GM23338 (cell line): Measurements from ENCODE around the gene LRRC42. TPM values are rescaled to one million over a fixed set of nuclear protein-coding genes. Genes with fewer than 3 reads are reported as not detected.
A peak's percentile ranks its signal among the peaks of the same experiment; 100 is the strongest.

ENCODE experiments used
- ATAC-seq: fragments of 200-7000 bp; cut with Tn5 transposase; 3 replicates; pipeline ENCODE4 v1.9.1; 2020
- DNase-seq: peaks from one replicate; pipeline ENCODE4 v3.0.0-alpha.2; 2015; ENCODE audit warnings: low spot score
- H2AFZ ChIP-seq: fragments of 200-600 bp; sonication (generic); 2 replicates; pipeline ENCODE4 v1.8.0; 2016; ENCODE audit warnings: antibody characterized with exemption, mild to moderate bottlenecking, moderate library complexity
- H3F3A ChIP-seq: fragments of 200-600 bp; sonication (generic); replicated peaks from 2 replicates; pipeline ENCODE4 v1.8.0; 2017; ENCODE audit warnings: antibody characterized with exemption, mixed run types, low read depth
- H3K27ac ChIP-seq: fragments of 200-600 bp; sonication (generic); 2 replicates; pipeline ENCODE4 v1.6.1; 2016; ENCODE audit warnings: low read depth
- H3K27me3 ChIP-seq: fragments of 200-600 bp; sonication (generic); 2 replicates; pipeline ENCODE4 v1.8.0; 2016; ENCODE audit warnings: mild to moderate bottlenecking, mixed run types, moderate library complexity; ENCODE audit not compliant: insufficient read depth
- H3K36me3 ChIP-seq: fragments of 200-600 bp; sonication (generic); 2 replicates; pipeline ENCODE4 v1.8.0; 2016; ENCODE audit warnings: mild to moderate bottlenecking; ENCODE audit not compliant: insufficient read depth
- H3K4me1 ChIP-seq: fragments of 200-600 bp; sonication (generic); 2 replicates; pipeline ENCODE4 v1.8.0; 2016; ENCODE audit warnings: mild to moderate bottlenecking, moderate library complexity; ENCODE audit not compliant: insufficient read depth
- H3K4me2 ChIP-seq: fragments of 200-600 bp; sonication (generic); 2 replicates; pipeline ENCODE4 v1.7.1; 2017; ENCODE audit warnings: mixed run types
- H3K4me3 ChIP-seq: fragments of 200-600 bp; sonication (generic); 2 replicates; pipeline ENCODE4 v1.6.1; 2016; ENCODE audit warnings: mixed run types
- H3K79me2 ChIP-seq: fragments of 200-600 bp; sonication (generic); replicated peaks from 2 replicates; pipeline ENCODE4 v1.8.0; 2017; ENCODE audit warnings: mild to moderate bottlenecking; ENCODE audit not compliant: insufficient read depth
- H3K9me2 ChIP-seq: fragments of 200-600 bp; sonication (generic); 2 replicates; pipeline ENCODE4 v1.8.0; 2017; ENCODE audit not compliant: insufficient read depth
- H4K20me1 ChIP-seq: fragments of 200-600 bp; sonication (generic); replicated peaks from 2 replicates; pipeline ENCODE4 v1.8.0; 2017; ENCODE audit warnings: mild to moderate bottlenecking; ENCODE audit not compliant: insufficient read depth
- H3K27ac Mint-ChIP-seq: 2 replicates; pipeline ENCODE4 v1.8.0; 2020; ENCODE audit warnings: inconsistent platforms, mild to moderate bottlenecking, moderate library complexity, mixed read lengths
- H3K27me3 Mint-ChIP-seq: 3 replicates; pipeline ENCODE4 v1.8.0; 2022; ENCODE audit warnings: low read depth, mild to moderate bottlenecking, moderate library complexity, mixed read lengths, inconsistent platforms; ENCODE audit not compliant: insufficient read depth, poor library complexity
- H3K36me3 Mint-ChIP-seq: 3 replicates; pipeline ENCODE4 v1.8.0; 2021; ENCODE audit warnings: low read depth, mild to moderate bottlenecking, inconsistent platforms, moderate library complexity, mixed read lengths
- H3K4me1 Mint-ChIP-seq: 3 replicates; pipeline ENCODE4 v1.8.0; 2020; ENCODE audit warnings: mild to moderate bottlenecking, inconsistent platforms, mixed read lengths
- H3K4me3 Mint-ChIP-seq: 3 replicates; pipeline ENCODE4 v1.8.0; 2021; ENCODE audit warnings: moderate library complexity, mild to moderate bottlenecking, inconsistent platforms, mixed read lengths
- H3K9me3 Mint-ChIP-seq: 3 replicates; pipeline ENCODE4 v1.8.0; 2020; ENCODE audit warnings: moderate library complexity, mild to moderate bottlenecking, inconsistent platforms, mixed read lengths
- CREB1 ChIP-seq: fragments of 250-450 bp; sonication (Bioruptor Pico); IDR thresholded peaks from 2 replicates; pipeline ENCODE4 v1.5.0; 2020; ENCODE audit warnings: low read depth, mild to moderate bottlenecking, moderate library complexity
- CTCF ChIP-seq, 2 experiments: fragments of 200-600 bp in 1 of 2; sonication (generic) in 1 of 2; conservative IDR thresholded peaks; 2 replicates each; pipeline versions ENCODE4 v1.5.1 to v1.6.1; 2016 to 2017; ENCODE audit warnings: antibody characterized with exemption in 2 of 2, low read depth in 2 of 2, mild to moderate bottlenecking in 2 of 2, moderate library complexity in 1 of 2
- ETS1 ChIP-seq: IDR thresholded peaks from 2 replicates; pipeline ENCODE4 v1.6.1; 2016; ENCODE audit warnings: antibody characterized with exemption
- EZH2 ChIP-seq: fragments of 200-600 bp; sonication (generic); IDR thresholded peaks from one replicate; pipeline ENCODE4 v1.8.0; 2017; ENCODE audit warnings: antibody characterized with exemption, mild to moderate bottlenecking, low read depth; ENCODE audit not compliant: unreplicated experiment
- EZH2phosphoT487 ChIP-seq: fragments of 200-600 bp; sonication (generic); IDR thresholded peaks from one replicate; pipeline ENCODE4 v1.8.1; 2018; ENCODE audit warnings: antibody characterized with exemption; ENCODE audit not compliant: unreplicated experiment
- JUNB ChIP-seq: IDR thresholded peaks from one replicate; pipeline ENCODE4 v1.6.1; 2016; ENCODE audit warnings: antibody characterized with exemption; ENCODE audit not compliant: unreplicated experiment
- POLR2AphosphoS5 ChIP-seq: IDR thresholded peaks from 2 replicates; pipeline ENCODE4 v1.6.1; 2016; ENCODE audit warnings: antibody characterized with exemption, low read depth
- STAT1 ChIP-seq: IDR thresholded peaks from one replicate; pipeline ENCODE4 v1.6.1; 2016; ENCODE audit warnings: antibody characterized with exemption; ENCODE audit not compliant: unreplicated experiment
- ZNF114 ChIP-seq: fragments of 250-450 bp; sonication (Bioruptor Pico); IDR thresholded peaks from 2 replicates; pipeline ENCODE4 v1.5.0; 2020; ENCODE audit warnings: mild to moderate bottlenecking, moderate library complexity
- ZNF462 ChIP-seq: fragments of 250-450 bp; sonication (Bioruptor Pico); IDR thresholded peaks from 2 replicates; pipeline ENCODE4 v1.5.0; 2020; ENCODE audit warnings: mild to moderate bottlenecking, moderate library complexity
- polyA plus RNA-seq: library from polyadenylated mRNA; unstranded; fragments of >200 nt; fragmentation: Nextera tagmentation; extraction: Ambion mirVana; gene quantifications from 2 replicates; pipeline ENCODE4 v1.2.1, GENCODE V29; 2016
- total RNA-seq: library from RNA; depleted of rRNA; stranded (reverse); fragments of >200 nt; shearing (Covaris generic); gene quantifications from 2 replicates; pipeline ENCODE4 v1.2.3, GENCODE V29; 2014

The LRRC42 gene
- total and polyA plus RNA-seq, 2 experiments from 2014 or later, result 25.9 to 48.1 TPM

- no peak overlapping the region for H3K27ac ChIP-seq
- DNase-seq, result peak; percentile 46
- no peaks in the 10 kb centered on the region for H3K9me3 Mint-ChIP-seq
- H3K4me3 Mint-ChIP-seq, result no peak overlapping the region
- H3K79me2 ChIP-seq, result no peaks in the 10 kb centered on the region
- H3K36me3 ChIP-seq, result no peaks in the 10 kb centered on the region
- no peak overlapping the region for H3K27ac Mint-ChIP-seq
- peaks cover 2% of the 10 kb centered on the region for H3K27me3 Mint-ChIP-seq
- peak overlapping the region; percentile 95 for H2AFZ ChIP-seq
- no peak for TF ChIP-seq POLR2AphosphoS5
- TF ChIP-seq CTCF (conservative IDR thresholded peaks at IDR 0.05; ENCODE audit: low read depth in 2 of 2), result peak; percentile 36 to 59
- no peaks in the 10 kb centered on the region for H3K9me2 ChIP-seq
- no peaks in the 10 kb centered on the region; the same call in 2 of the 3 replicates for H3K36me3 Mint-ChIP-seq
- H3K27me3 ChIP-seq, result no peaks in the 10 kb centered on the region
- peak; percentile 46 for ATAC-seq
- H3K4me3 ChIP-seq, result no peak overlapping the region
- H3K4me1 Mint-ChIP-seq, result peaks cover 26% of the 10 kb centered on the region
- no peaks in the 10 kb centered on the region for H3F3A ChIP-seq
- H3K4me1 ChIP-seq, result peaks cover 15% of the 10 kb centered on the region
- H4K20me1 ChIP-seq, result no peaks in the 10 kb centered on the region
- H3K4me2 ChIP-seq, result no peak overlapping the region
These were observed 33.7 kb downstream of the LRRC42 start for GRCh38 chr1:53979712-53980450.

- Histone ChIP-seq H3K36me3 (no peaks in the 10 kb centered on the region), H3F3A (no peaks in the 10 kb centered on the region), H3K4me3 (no peak overlapping the region), H3K27me3 (no peaks in the 10 kb centered on the region), H2AFZ (peak overlapping the region; percentile 84), H3K27ac (no peak overlapping the region; the same call in 1 of the 2 replicates), H3K79me2 (no peaks in the 10 kb centered on the region), H3K4me1 (peaks cover 15% of the 10 kb centered on the region), H4K20me1 (no peaks in the 10 kb centered on the region), H3K9me2 (no peaks in the 10 kb centered on the region), H3K4me2 (no peak overlapping the region)
- Mint-ChIP-seq H3K36me3 (no peaks in the 10 kb centered on the region), H3K27ac (no peak overlapping the region), H3K27me3 (no peaks in the 10 kb centered on the region), H3K9me3 (no peaks in the 10 kb centered on the region), H3K4me3 (no peak overlapping the region), H3K4me1 (peaks cover 26% of the 10 kb centered on the region)
- DNase-seq, result peak; percentile 17
- ATAC-seq, result no peak
- TF ChIP-seq POLR2AphosphoS5 (no peak), ZNF114 (CRISPR knock-in tag) (no peak), EZH2 (no peak), JUNB (no peak), STAT1 (no peak), CREB1 (CRISPR knock-in tag) (no peak), ZNF462 (CRISPR knock-in tag) (no peak), EZH2phosphoT487 (no peak), ETS1 (no peak)
These were observed 35.1 kb downstream of the LRRC42 start for GRCh38 chr1:53981220-53981619.
